Liver (tissue), 3 donors: ENCODE measurements around the gene HYAL3.

Experiments
- EGR1 ChIP-seq, 2 donors: IDR thresholded peaks; 2 replicates each; pipeline ENCODE4 v1.6.1; 2016 to 2018; ENCODE audit warnings: antibody characterized with exemption in 2 of 2, low read depth in 2 of 2
- RAD21 ChIP-seq, 2 donors: IDR thresholded peaks; 2 replicates each; pipeline ENCODE4 v1.6.1; 2016; ENCODE audit warnings: antibody characterized with exemption in 2 of 2, mild to moderate bottlenecking in 2 of 2
- TAF1 ChIP-seq: conservative IDR thresholded peaks from 2 replicates; pipeline ENCODE4 v1.6.1; 2016; ENCODE audit warnings: antibody characterized with exemption, mild to moderate bottlenecking
- TF ChIP-seq, protein P1 (sequence below): IDR thresholded peaks from 2 replicates; pipeline ENCODE4 v1.6.1; 2016; ENCODE audit warnings: antibody characterized with exemption
- TF ChIP-seq, protein P2 (sequence below): fragments of 150-350 bp; IDR thresholded peaks from 2 replicates; pipeline ENCODE4 v1.5.1; 2017; ENCODE audit warnings: improper control_type of control experiment, low read depth, low read length; ENCODE audit not compliant: missing input control
- TF ChIP-seq, protein P3 (sequence below): IDR thresholded peaks from 2 replicates; pipeline ENCODE4 v1.6.1; 2016; ENCODE audit warnings: antibody characterized with exemption
- TF ChIP-seq, protein P4 (sequence below): IDR thresholded peaks from 2 replicates; pipeline ENCODE4 v1.6.1; 2016; ENCODE audit warnings: antibody characterized with exemption, mild to moderate bottlenecking
- donor health status: healthy.
- donor health status: healthy.

DNA sequence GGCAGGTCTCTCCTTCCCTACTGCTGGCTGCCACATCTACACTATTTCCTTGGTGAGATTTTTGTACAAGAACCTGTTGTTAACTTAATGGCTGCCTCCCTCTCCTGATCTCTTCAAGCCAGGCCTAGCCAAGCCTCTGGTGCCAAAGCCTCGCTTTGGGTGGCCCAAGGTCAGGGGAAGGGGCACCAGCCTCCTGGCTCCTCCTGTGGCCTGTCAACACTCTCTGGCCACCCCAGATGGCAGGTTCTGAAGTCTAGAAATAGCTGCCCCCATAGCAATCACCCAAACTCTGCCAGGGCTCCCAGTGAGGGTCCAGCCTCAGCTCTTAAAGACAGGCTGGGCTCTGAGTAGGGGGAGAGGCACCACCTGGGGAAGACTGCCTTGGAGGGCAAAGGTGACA, 11.9 kb downstream of the HYAL3 start:
- TF ChIP-seq, protein P1, sequence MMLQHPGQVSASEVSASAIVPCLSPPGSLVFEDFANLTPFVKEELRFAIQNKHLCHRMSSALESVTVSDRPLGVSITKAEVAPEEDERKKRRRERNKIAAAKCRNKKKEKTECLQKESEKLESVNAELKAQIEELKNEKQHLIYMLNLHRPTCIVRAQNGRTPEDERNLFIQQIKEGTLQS = no peak
- TF ChIP-seq TAF1 (no peak), RAD21 (IDR thresholded peaks at IDR 0.05) (no peak), EGR1 (IDR thresholded peaks at IDR 0.05; ENCODE audit: low read depth in 2 of 2) (no peak)
- TF ChIP-seq, protein P2, sequence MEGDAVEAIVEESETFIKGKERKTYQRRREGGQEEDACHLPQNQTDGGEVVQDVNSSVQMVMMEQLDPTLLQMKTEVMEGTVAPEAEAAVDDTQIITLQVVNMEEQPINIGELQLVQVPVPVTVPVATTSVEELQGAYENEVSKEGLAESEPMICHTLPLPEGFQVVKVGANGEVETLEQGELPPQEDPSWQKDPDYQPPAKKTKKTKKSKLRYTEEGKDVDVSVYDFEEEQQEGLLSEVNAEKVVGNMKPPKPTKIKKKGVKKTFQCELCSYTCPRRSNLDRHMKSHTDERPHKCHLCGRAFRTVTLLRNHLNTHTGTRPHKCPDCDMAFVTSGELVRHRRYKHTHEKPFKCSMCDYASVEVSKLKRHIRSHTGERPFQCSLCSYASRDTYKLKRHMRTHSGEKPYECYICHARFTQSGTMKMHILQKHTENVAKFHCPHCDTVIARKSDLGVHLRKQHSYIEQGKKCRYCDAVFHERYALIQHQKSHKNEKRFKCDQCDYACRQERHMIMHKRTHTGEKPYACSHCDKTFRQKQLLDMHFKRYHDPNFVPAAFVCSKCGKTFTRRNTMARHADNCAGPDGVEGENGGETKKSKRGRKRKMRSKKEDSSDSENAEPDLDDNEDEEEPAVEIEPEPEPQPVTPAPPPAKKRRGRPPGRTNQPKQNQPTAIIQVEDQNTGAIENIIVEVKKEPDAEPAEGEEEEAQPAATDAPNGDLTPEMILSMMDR = no peak
- TF ChIP-seq, protein P3, sequence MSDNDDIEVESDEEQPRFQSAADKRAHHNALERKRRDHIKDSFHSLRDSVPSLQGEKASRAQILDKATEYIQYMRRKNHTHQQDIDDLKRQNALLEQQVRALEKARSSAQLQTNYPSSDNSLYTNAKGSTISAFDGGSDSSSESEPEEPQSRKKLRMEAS = no peak
- TF ChIP-seq, protein P4, sequence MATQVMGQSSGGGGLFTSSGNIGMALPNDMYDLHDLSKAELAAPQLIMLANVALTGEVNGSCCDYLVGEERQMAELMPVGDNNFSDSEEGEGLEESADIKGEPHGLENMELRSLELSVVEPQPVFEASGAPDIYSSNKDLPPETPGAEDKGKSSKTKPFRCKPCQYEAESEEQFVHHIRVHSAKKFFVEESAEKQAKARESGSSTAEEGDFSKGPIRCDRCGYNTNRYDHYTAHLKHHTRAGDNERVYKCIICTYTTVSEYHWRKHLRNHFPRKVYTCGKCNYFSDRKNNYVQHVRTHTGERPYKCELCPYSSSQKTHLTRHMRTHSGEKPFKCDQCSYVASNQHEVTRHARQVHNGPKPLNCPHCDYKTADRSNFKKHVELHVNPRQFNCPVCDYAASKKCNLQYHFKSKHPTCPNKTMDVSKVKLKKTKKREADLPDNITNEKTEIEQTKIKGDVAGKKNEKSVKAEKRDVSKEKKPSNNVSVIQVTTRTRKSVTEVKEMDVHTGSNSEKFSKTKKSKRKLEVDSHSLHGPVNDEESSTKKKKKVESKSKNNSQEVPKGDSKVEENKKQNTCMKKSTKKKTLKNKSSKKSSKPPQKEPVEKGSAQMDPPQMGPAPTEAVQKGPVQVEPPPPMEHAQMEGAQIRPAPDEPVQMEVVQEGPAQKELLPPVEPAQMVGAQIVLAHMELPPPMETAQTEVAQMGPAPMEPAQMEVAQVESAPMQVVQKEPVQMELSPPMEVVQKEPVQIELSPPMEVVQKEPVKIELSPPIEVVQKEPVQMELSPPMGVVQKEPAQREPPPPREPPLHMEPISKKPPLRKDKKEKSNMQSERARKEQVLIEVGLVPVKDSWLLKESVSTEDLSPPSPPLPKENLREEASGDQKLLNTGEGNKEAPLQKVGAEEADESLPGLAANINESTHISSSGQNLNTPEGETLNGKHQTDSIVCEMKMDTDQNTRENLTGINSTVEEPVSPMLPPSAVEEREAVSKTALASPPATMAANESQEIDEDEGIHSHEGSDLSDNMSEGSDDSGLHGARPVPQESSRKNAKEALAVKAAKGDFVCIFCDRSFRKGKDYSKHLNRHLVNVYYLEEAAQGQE = no peak
